ENCODE measurements around the gene VPS13C.

GRCh38 chr15:62068810-62069167 is 8.5 kb upstream of the VPS13C start:
- TF ChIP-seq POLR2A (IDR thresholded peaks at IDR 0.05; ENCODE audit: low read depth, low read length) (no peak), MYC (IDR thresholded peaks at IDR 0.05; ENCODE audit: low read depth, low read length) (no peak), CTCF (IDR thresholded peaks at IDR 0.05; ENCODE audit: extremely low read depth in 1 of 2, insufficient read depth in 1 of 2, low read depth in 1 of 2, low read length in 2 of 2) (no peak), POLR2AphosphoS5 (IDR thresholded peaks at IDR 0.05; ENCODE audit: insufficient read depth, low read depth, low read length) (no peak), EZH2 (IDR thresholded peaks at IDR 0.05; ENCODE audit: borderline replicate concordance, low read depth, low read length, severe bottlenecking) (no peak), MAX (IDR thresholded peaks at IDR 0.05; ENCODE audit: insufficient read depth, insufficient read length) (no peak), JUN (IDR thresholded peaks at IDR 0.05; ENCODE audit: borderline replicate concordance, insufficient read depth, insufficient read length, low read depth) (no peak)

All from endothelial cell of umbilical vein (primary cell).